ENCODE results near the gene TESK1.

TESK1 gene

GRCh38 chr9:35563791-35564197 is 41.3 kb upstream of the TESK1 start:
- H3K27me3 ChIP-seq (replicated peaks; ENCODE audit: control insufficient read depth, insufficient read depth, low read length), result no peaks in the 10 kb centered on the region
- no peak for DNase-seq (ENCODE audit: extremely low read depth, insufficient read length)
- H3K4me3 ChIP-seq (replicated peaks; ENCODE audit: low read depth, low read length), result no peak overlapping the region
- H3K36me3 ChIP-seq (ENCODE audit: control insufficient read depth, insufficient read depth, low read length), result no peaks in the 10 kb centered on the region
- no peak for TF ChIP-seq CTCF (IDR thresholded peaks at IDR 0.05; ENCODE audit: insufficient read depth, low read length, poor library complexity, severe bottlenecking)

- no peak for TF ChIP-seq CTCF (IDR thresholded peaks at IDR 0.05; ENCODE audit: insufficient read depth, low read length, poor library complexity, severe bottlenecking)
- no peak overlapping the region for H3K4me3 ChIP-seq (replicated peaks; ENCODE audit: low read depth, low read length)
- no peak for DNase-seq (ENCODE audit: extremely low read depth, insufficient read length)
- no peaks in the 10 kb centered on the region for H3K36me3 ChIP-seq (ENCODE audit: control insufficient read depth, insufficient read depth, low read length)
- H3K27me3 ChIP-seq (replicated peaks; ENCODE audit: control insufficient read depth, insufficient read depth, low read length), result no peaks in the 10 kb centered on the region
Observed at GRCh38 chr9:35564658-35565061, 40.4 kb upstream of the TESK1 start.

- TF ChIP-seq CTCF (IDR thresholded peaks at IDR 0.05; ENCODE audit: insufficient read depth, low read length, poor library complexity, severe bottlenecking), result no peak
- Histone ChIP-seq H3K27me3 (replicated peaks; ENCODE audit: control insufficient read depth, insufficient read depth, low read length) (no peaks in the 10 kb centered on the region), H3K36me3 (ENCODE audit: control insufficient read depth, insufficient read depth, low read length) (no peaks in the 10 kb centered on the region), H3K4me3 (replicated peaks; ENCODE audit: low read depth, low read length) (no peak overlapping the region)
- no peak for DNase-seq (ENCODE audit: extremely low read depth, insufficient read length)
Observed at GRCh38 chr9:35566417-35566816, 38.6 kb upstream of the TESK1 start.

- DNase-seq (ENCODE audit: extremely low read depth, insufficient read length), result no peak
- H3K4me3 ChIP-seq (replicated peaks; ENCODE audit: low read depth, low read length), result no peak overlapping the region
- H3K36me3 ChIP-seq (ENCODE audit: control insufficient read depth, insufficient read depth, low read length), result no peaks in the 10 kb centered on the region
- H3K27me3 ChIP-seq (replicated peaks; ENCODE audit: control insufficient read depth, insufficient read depth, low read length), result no peaks in the 10 kb centered on the region
- TF ChIP-seq CTCF (IDR thresholded peaks at IDR 0.05; ENCODE audit: insufficient read depth, low read length, poor library complexity, severe bottlenecking), result no peak
Observed at GRCh38 chr9:35568196-35568595, 36.9 kb upstream of the TESK1 start.

- Histone ChIP-seq H3K36me3 (ENCODE audit: control insufficient read depth, insufficient read depth, low read length) (no peaks in the 10 kb centered on the region), H3K4me3 (replicated peaks; ENCODE audit: low read depth, low read length) (no peak overlapping the region), H3K27me3 (replicated peaks; ENCODE audit: control insufficient read depth, insufficient read depth, low read length) (no peaks in the 10 kb centered on the region)
- no peak for TF ChIP-seq CTCF (IDR thresholded peaks at IDR 0.05; ENCODE audit: insufficient read depth, low read length, poor library complexity, severe bottlenecking)
- DNase-seq (ENCODE audit: extremely low read depth, insufficient read length), result no peak
Observed at GRCh38 chr9:35569206-35569605, 35.9 kb upstream of the TESK1 start.
